ENCODE measurements around the gene MYO1E. TPM values are rescaled to one million over a fixed set of nuclear protein-coding genes. Genes with fewer than 3 reads are reported as not detected.

Gene MYO1E
- total RNA-seq, 5 donors from 2014 or later (not counting 1 experiment from before 2014, with no cell fraction given) = 1.3 to 11.7 (median 4.3) TPM

DNA sequence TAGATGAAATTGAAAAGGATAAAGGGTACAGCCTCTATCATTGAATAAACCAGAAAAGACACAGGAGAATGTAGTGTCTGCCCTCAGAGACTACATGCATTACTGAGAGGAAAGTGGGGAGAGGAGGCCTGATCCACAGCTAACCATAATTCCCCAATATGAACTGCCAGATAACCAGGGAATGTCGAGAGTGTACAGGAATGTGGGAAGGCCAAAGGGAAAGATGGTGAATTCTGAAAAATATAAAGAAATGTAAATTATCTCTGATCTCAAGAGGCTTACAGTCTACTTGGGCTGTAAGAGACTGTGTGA lies 22.3 kb downstream of the MYO1E start:
- no peak for DNase-seq
- ATAC-seq (replicated peaks in 1 of 4) = no peak
- peaks cover 17 to 24% (median 17%) of the 10 kb centered on the region in 3 donors for H3K4me1 Mint-ChIP-seq
- POLR2A ChIA-PET = no interaction called here
- H3K9me3 Mint-ChIP-seq = no peaks in the 10 kb centered on the region
- Histone ChIP-seq H3K36me3 (ENCODE audit: control insufficient read depth in 2 of 2, extremely low read depth in 1 of 2, insufficient read depth in 1 of 2, low read length in 1 of 2) (no peaks in the 10 kb centered on the region), H3K27ac (ENCODE audit: low read length) (no peak overlapping the region), H3K27me3 (replicated peaks in 1 of 2; ENCODE audit: control insufficient read depth in 2 of 2, extremely low read depth in 1 of 2, insufficient read depth in 2 of 2, low read length in 1 of 2) (peaks cover 0 to 11% of the 10 kb centered on the region in 2 experiments), H3K4me3 (ENCODE audit: control insufficient read depth in 1 of 2, extremely low read depth in 1 of 2, low read length in 1 of 2) (no peak overlapping the region), H3K4me1 (ENCODE audit: control insufficient read depth in 1 of 2, extremely low read depth in 1 of 2, insufficient read depth in 2 of 2, low read length in 2 of 2) (peaks cover 13 to 14% of the 10 kb centered on the region in 2 experiments), H3K9me3 (no peaks in the 10 kb centered on the region)
- no peaks in the 10 kb centered on the region for H3K36me3 Mint-ChIP-seq
- CTCF ChIA-PET = no interaction called here
- WGBS (ENCODE audit: insufficient coverage) = no CpG with 5 or more reads among the region's 1 CpG
- H3K27ac Mint-ChIP-seq = peak overlapping the region in 1 of 2 donors; percentile 8
- no peak overlapping the region for H3K4me3 Mint-ChIP-seq
- H3K27me3 Mint-ChIP-seq = peaks cover 7 to 16% of the 10 kb centered on the region in 2 donors

DNA sequence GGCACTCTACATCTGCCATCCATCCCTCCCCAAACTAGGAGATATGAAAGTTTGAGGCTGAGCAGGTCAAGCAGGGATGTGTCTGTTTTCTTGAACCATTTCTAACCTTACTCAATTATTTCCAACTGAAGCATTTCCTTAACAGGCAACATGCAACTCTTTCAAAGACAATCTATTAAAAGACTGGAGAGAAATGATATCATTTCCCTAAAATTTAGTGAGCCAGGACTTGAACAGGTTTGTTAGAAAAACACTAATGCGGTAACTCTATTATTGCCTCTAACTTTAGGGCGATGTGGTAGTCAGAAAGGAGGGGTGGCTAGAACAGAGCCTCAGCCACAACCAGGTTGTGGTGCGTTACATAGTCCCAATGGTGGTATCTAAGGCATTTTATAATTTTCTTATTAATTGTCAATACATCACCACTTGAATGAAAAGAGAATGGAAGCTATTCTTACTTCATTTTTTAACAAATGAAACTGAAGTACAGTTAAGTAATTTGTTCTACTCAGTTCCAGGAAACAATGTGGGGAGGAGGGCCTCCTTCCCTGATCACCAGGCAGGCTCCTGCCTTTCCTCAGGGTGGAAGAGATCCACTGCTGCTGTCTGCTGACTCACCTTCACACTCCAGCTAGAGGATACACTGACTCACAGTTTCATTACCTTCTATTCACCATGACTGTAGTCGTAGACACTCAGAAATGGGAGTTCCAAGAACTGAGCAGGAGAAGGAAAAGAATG lies 22.8 kb downstream of the MYO1E start:
- H3K27ac ChIP-seq (ENCODE audit: low read length) = no peak overlapping the region
- Mint-ChIP-seq H3K4me1 (peaks cover 12 to 19% (median 12%) of the 10 kb centered on the region in 3 donors), H3K27me3 (peaks cover 4 to 16% of the 10 kb centered on the region in 2 donors), H3K4me3 (no peak overlapping the region), H3K9me3 (no peaks in the 10 kb centered on the region), H3K27ac (peak overlapping the region in 1 of 2 donors; percentile 8), H3K36me3 (no peaks in the 10 kb centered on the region)
- peaks cover 9 to 11% of the 10 kb centered on the region in 2 experiments for H3K4me1 ChIP-seq (ENCODE audit: control insufficient read depth in 1 of 2, extremely low read depth in 1 of 2, insufficient read depth in 2 of 2, low read length in 2 of 2)
- ATAC-seq (replicated peaks in 1 of 4) = no peak
- POLR2A ChIA-PET = no interaction called here
- H3K4me3 ChIP-seq (ENCODE audit: control insufficient read depth in 1 of 2, extremely low read depth in 1 of 2, low read length in 1 of 2) = no peak overlapping the region
- H3K36me3 ChIP-seq (ENCODE audit: control insufficient read depth in 2 of 2, extremely low read depth in 1 of 2, insufficient read depth in 1 of 2, low read length in 1 of 2) = no peaks in the 10 kb centered on the region
- WGBS (ENCODE audit: insufficient coverage) = no CpG with 5 or more reads among the region's 4 CpGs
- no peak for DNase-seq
- peaks cover 0 to 11% of the 10 kb centered on the region in 2 experiments for H3K27me3 ChIP-seq (replicated peaks in 1 of 2; ENCODE audit: control insufficient read depth in 2 of 2, extremely low read depth in 1 of 2, insufficient read depth in 2 of 2, low read length in 1 of 2)
- CTCF ChIA-PET = interaction anchor here in 1 of 2 donors (0.6 kb wide), 1 partner anchor 57 kb away, joined by 3 read pairs; no protein-coding TSS in a partner anchor
- H3K9me3 ChIP-seq = no peaks in the 10 kb centered on the region

DNA sequence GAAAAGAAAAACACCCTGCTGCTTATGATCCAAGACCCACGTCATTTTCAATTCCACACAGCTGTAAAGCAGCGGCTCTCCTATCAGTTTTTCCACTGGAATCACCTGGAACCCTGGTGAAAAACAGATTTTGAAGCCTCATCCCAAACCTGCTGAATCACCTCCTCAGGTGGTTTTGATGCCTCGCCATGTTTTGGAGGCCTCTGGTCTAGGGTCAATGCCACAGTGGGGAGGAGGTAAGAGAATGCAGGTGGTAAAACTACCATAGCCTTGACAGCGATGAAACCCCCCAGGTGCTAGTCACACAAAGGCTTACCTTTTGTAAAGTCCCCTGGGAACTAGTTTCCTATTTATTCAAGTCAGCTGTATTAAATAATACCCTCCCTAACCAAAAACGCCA lies 24.8 kb downstream of the MYO1E start:
- no peak overlapping the region for H3K27ac Mint-ChIP-seq
- DNase-seq = no peak
- Histone ChIP-seq H3K4me1 (ENCODE audit: control insufficient read depth in 1 of 2, extremely low read depth in 1 of 2, insufficient read depth in 2 of 2, low read length in 2 of 2) (no peaks in the 10 kb centered on the region), H3K4me3 (ENCODE audit: control insufficient read depth in 1 of 2, extremely low read depth in 1 of 2, low read length in 1 of 2) (no peak overlapping the region), H3K9me3 (no peaks in the 10 kb centered on the region), H3K27ac (ENCODE audit: low read length) (no peak overlapping the region), H3K36me3 (ENCODE audit: control insufficient read depth in 2 of 2, extremely low read depth in 1 of 2, insufficient read depth in 1 of 2, low read length in 1 of 2) (no peaks in the 10 kb centered on the region), H3K27me3 (replicated peaks in 1 of 2; ENCODE audit: control insufficient read depth in 2 of 2, extremely low read depth in 1 of 2, insufficient read depth in 2 of 2, low read length in 1 of 2) (peaks cover 0 to 7% of the 10 kb centered on the region in 2 experiments)
- WGBS (ENCODE audit: insufficient coverage) = 17% methylated on average over 1 of the region's 5 CpGs
- H3K4me1 Mint-ChIP-seq = peaks cover 0 to 5% (median 0%) of the 10 kb centered on the region in 3 donors
- no peaks in the 10 kb centered on the region for H3K9me3 Mint-ChIP-seq
- H3K27me3 Mint-ChIP-seq = peaks cover 15 to 20% of the 10 kb centered on the region in 2 donors
- ATAC-seq (replicated peaks in 1 of 4) = no peak
- CTCF ChIA-PET = no interaction called here
- POLR2A ChIA-PET = no interaction called here
- H3K4me3 Mint-ChIP-seq = no peak overlapping the region
- H3K36me3 Mint-ChIP-seq = no peaks in the 10 kb centered on the region

DNA sequence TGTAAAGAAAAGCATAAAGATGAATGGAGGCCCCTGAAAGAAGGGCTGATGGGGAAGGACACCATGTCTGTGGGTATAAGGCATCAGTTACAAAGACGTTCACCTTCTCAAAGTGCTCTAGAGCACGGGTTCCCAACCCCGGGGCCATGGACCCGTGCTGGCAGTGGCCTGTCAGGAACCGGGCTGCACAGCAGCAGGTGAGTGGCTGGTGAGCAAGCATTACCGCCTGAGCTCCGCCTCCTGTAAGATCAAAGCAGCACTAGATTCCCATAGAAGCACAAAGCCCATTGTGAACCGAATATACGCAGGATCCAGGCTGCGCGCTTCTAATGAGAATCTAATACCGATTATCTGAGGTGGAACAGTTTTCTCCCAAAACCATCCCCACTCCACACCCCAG lies 25.7 kb downstream of the MYO1E start:
- Mint-ChIP-seq H3K27ac (no peak overlapping the region), H3K27me3 (peaks cover 17 to 18% of the 10 kb centered on the region in 2 donors), H3K36me3 (no peaks in the 10 kb centered on the region), H3K4me1 (peaks cover 0 to 3% (median 0%) of the 10 kb centered on the region in 3 donors), H3K9me3 (no peaks in the 10 kb centered on the region), H3K4me3 (no peak overlapping the region)
- Histone ChIP-seq H3K27me3 (replicated peaks in 1 of 2; ENCODE audit: control insufficient read depth in 2 of 2, extremely low read depth in 1 of 2, insufficient read depth in 2 of 2, low read length in 1 of 2) (peaks cover 0 to 7% of the 10 kb centered on the region in 2 experiments), H3K4me3 (ENCODE audit: control insufficient read depth in 1 of 2, extremely low read depth in 1 of 2, low read length in 1 of 2) (no peak overlapping the region), H3K36me3 (ENCODE audit: control insufficient read depth in 2 of 2, extremely low read depth in 1 of 2, insufficient read depth in 1 of 2, low read length in 1 of 2) (no peaks in the 10 kb centered on the region), H3K9me3 (no peaks in the 10 kb centered on the region), H3K4me1 (ENCODE audit: control insufficient read depth in 1 of 2, extremely low read depth in 1 of 2, insufficient read depth in 2 of 2, low read length in 2 of 2) (no peaks in the 10 kb centered on the region), H3K27ac (ENCODE audit: low read length) (no peak overlapping the region)
- 90% methylated on average over 7 of the region's 12 CpGs for WGBS (ENCODE audit: insufficient coverage)
- ChIA-PET CTCF (no interaction called here), POLR2A (no interaction called here)
- DNase-seq (no peak), ATAC-seq (replicated peaks in 1 of 4) (no peak)

DNA sequence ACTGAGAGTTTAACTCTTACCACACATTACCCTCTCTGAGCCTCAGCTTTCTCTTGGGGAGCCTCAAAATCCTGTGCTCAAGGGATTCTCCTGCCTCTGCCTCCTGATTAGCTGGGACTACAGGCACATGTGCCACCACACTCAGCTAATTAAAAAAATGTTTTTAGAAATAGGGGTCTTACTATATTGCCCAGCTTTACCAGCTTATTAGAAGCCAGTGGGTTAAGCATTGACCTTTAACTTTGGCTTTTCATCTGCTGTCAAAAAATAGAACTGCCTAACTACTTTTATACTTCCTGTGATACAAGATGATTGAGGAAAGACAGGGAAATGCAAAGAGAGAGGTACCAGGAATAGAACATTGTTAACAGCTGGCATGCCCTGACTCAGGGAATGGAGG lies 27.3 kb downstream of the MYO1E start:
- no peak overlapping the region for H3K4me3 Mint-ChIP-seq
- POLR2A ChIA-PET = no interaction called here
- H3K36me3 ChIP-seq (ENCODE audit: control insufficient read depth in 2 of 2, extremely low read depth in 1 of 2, insufficient read depth in 1 of 2, low read length in 1 of 2) = no peaks in the 10 kb centered on the region
- no peak overlapping the region for H3K27ac Mint-ChIP-seq
- CTCF ChIA-PET = no interaction called here
- no peaks in the 10 kb centered on the region for H3K4me1 ChIP-seq (ENCODE audit: control insufficient read depth in 1 of 2, extremely low read depth in 1 of 2, insufficient read depth in 2 of 2, low read length in 2 of 2)
- no peaks in the 10 kb centered on the region for H3K9me3 Mint-ChIP-seq
- H3K27me3 ChIP-seq (replicated peaks in 1 of 2; ENCODE audit: control insufficient read depth in 2 of 2, extremely low read depth in 1 of 2, insufficient read depth in 2 of 2, low read length in 1 of 2) = peaks cover 0 to 7% of the 10 kb centered on the region in 2 experiments
- no peak for ATAC-seq (replicated peaks in 1 of 4)
- H3K27ac ChIP-seq (ENCODE audit: low read length) = no peak overlapping the region
- H3K4me1 Mint-ChIP-seq = peaks cover 0 to 2% (median 0%) of the 10 kb centered on the region in 3 donors
- no peaks in the 10 kb centered on the region for H3K36me3 Mint-ChIP-seq
- peaks cover 13 to 15% of the 10 kb centered on the region in 2 donors for H3K27me3 Mint-ChIP-seq
- no peak overlapping the region for H3K4me3 ChIP-seq (ENCODE audit: control insufficient read depth in 1 of 2, extremely low read depth in 1 of 2, low read length in 1 of 2)
- no peak for DNase-seq
- H3K9me3 ChIP-seq = no peaks in the 10 kb centered on the region

DNA sequence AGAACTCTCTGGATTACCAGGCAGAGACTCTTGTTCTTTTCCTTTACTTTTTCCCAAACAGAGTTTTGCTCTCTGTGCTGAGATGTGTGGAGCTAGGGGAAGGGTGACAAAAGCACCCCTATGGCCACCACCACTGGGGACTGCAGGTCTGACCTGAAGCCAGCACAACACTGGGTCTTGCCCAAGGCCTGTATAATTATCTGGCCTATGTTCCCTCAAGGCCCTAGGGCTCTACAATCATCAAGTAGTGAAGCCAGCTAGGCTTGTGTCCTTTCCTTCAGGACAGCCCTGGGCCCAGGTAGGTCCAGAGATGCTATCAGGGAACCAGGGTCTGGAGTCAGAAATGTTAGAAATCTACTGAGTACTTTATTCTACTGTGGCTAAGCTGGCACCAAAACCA lies 28.4 kb downstream of the MYO1E start:
- no peak overlapping the region for H3K4me3 Mint-ChIP-seq
- H3K27me3 Mint-ChIP-seq = peaks cover 13 to 15% of the 10 kb centered on the region in 2 donors
- Histone ChIP-seq H3K27me3 (replicated peaks in 1 of 2; ENCODE audit: control insufficient read depth in 2 of 2, extremely low read depth in 1 of 2, insufficient read depth in 2 of 2, low read length in 1 of 2) (peaks cover 0 to 7% of the 10 kb centered on the region in 2 experiments), H3K9me3 (no peaks in the 10 kb centered on the region), H3K4me1 (ENCODE audit: control insufficient read depth in 1 of 2, extremely low read depth in 1 of 2, insufficient read depth in 2 of 2, low read length in 2 of 2) (no peaks in the 10 kb centered on the region), H3K36me3 (ENCODE audit: control insufficient read depth in 2 of 2, extremely low read depth in 1 of 2, insufficient read depth in 1 of 2, low read length in 1 of 2) (no peaks in the 10 kb centered on the region), H3K4me3 (ENCODE audit: control insufficient read depth in 1 of 2, extremely low read depth in 1 of 2, low read length in 1 of 2) (no peak overlapping the region), H3K27ac (ENCODE audit: low read length) (no peak overlapping the region)
- DNase-seq (no peak), ATAC-seq (replicated peaks in 1 of 4) (no peak)
- ChIA-PET POLR2A (no interaction called here), CTCF (no interaction called here)
- no peaks in the 10 kb centered on the region for H3K36me3 Mint-ChIP-seq
- H3K9me3 Mint-ChIP-seq = no peaks in the 10 kb centered on the region
- H3K4me1 Mint-ChIP-seq = no peaks in the 10 kb centered on the region
- no peak overlapping the region for H3K27ac Mint-ChIP-seq
